KG1 (cell line): ENCODE results near the gene TLE2.
"Not testable (repeated sequence)": the region's sequence is repeated elsewhere in the genome, so short reads cannot be mapped to it uniquely, and the experiment has no call there.

Experiments
- DNase-seq: peaks from one replicate; lab custom pipeline; 2025; lab: John Stamatoyannopoulos, UW

The TLE2 gene

GRCh38 chr19:3055741-3056416 is 26.8 kb upstream of the TLE2 start:
- no peak for DNase-seq

- no peak for DNase-seq
Measured at GRCh38 chr19:3054972-3055740, 26.1 kb upstream of the TLE2 start.

- DNase-seq, result no peak
Measured at GRCh38 chr19:3054265-3054971, 25.3 kb upstream of the TLE2 start.

GRCh38 chr19:3053780-3054179 is 24.7 kb upstream of the TLE2 start:
- DNase-seq, result no peak

- no peak for DNase-seq
Measured at GRCh38 chr19:3053218-3053621, 24.1 kb upstream of the TLE2 start.

GRCh38 chr19:3050016-3050415 is 20.9 kb upstream of the TLE2 start:
- DNase-seq, result not testable (repeated sequence)

GRCh38 chr19:3049089-3049488 is 20.0 kb upstream of the TLE2 start:
- no peak for DNase-seq

- DNase-seq, result no peak
Measured at GRCh38 chr19:3048190-3048533, 19.1 kb upstream of the TLE2 start.

- peak; percentile 13 for DNase-seq
Measured at GRCh38 chr19:3047496-3048189, 18.6 kb upstream of the TLE2 start.

GRCh38 chr19:3046698-3047495 is 17.8 kb upstream of the TLE2 start:
- no peak for DNase-seq

GRCh38 chr19:3045885-3046697 is 17.0 kb upstream of the TLE2 start:
- no peak for DNase-seq

- DNase-seq, result no peak
Measured at GRCh38 chr19:3045191-3045590, 16.1 kb upstream of the TLE2 start.

- DNase-seq, result no peak
Measured at GRCh38 chr19:3042621-3043267, 13.7 kb upstream of the TLE2 start.

- DNase-seq, result no peak
Measured at GRCh38 chr19:3041761-3042620, 12.9 kb upstream of the TLE2 start.

GRCh38 chr19:3041327-3041726 is 12.2 kb upstream of the TLE2 start:
- DNase-seq, result no peak

GRCh38 chr19:3039641-3040077 is 10.6 kb upstream of the TLE2 start:
- DNase-seq, result no peak

- DNase-seq, result no peak
Measured at GRCh38 chr19:3039125-3039524, 10.0 kb upstream of the TLE2 start.

GRCh38 chr19:3038214-3038613 is 9.1 kb upstream of the TLE2 start:
- DNase-seq, result no peak

- not testable (repeated sequence) for DNase-seq
Measured at GRCh38 chr19:3036977-3037544, 8.0 kb upstream of the TLE2 start.
